Right atrium auricular region (tissue), 2 donors: ENCODE data around the gene CAPN15. TPM values are rescaled to one million over a fixed set of nuclear protein-coding genes. Genes with fewer than 3 reads are reported as not detected.

ENCODE experiments used
- DNase-seq: peaks from one replicate; pipeline ENCODE4 v3.0.0-alpha.2; 2019; ENCODE audit warnings: low spot score
- H3K27ac ChIP-seq, 2 donors: fragments of 200-600 bp; sonication (generic); 1 replicate in 1 of 2; 2 replicates in 1 of 2; pipeline ENCODE4 v1.5.1; 2016 to 2019
- H3K27me3 ChIP-seq, 2 donors: fragments of 200-600 bp; sonication (generic); one replicate each; pipeline versions ENCODE4 v1.5.1 to v1.6.0; 2017 to 2019
- H3K36me3 ChIP-seq: fragments of 200-600 bp; sonication (generic); one replicate; pipeline ENCODE4 v1.5.1; 2016
- H3K4me1 ChIP-seq, 2 donors: fragments of 200-600 bp; sonication (generic); one replicate each; pipeline versions ENCODE4 v1.5.1 to v1.6.0; 2017 to 2019
- H3K4me3 ChIP-seq, 2 donors: fragments of 200-600 bp; sonication (generic); 1 replicate in 1 of 2; 2 replicates in 1 of 2; pipeline ENCODE4 v1.5.1; 2017 to 2019; ENCODE audit warnings: mild to moderate bottlenecking in 1 of 2, moderate library complexity in 1 of 2
- H3K9me3 ChIP-seq, 2 donors: fragments of 200-600 bp; sonication (generic); one replicate each; pipeline ENCODE4 v1.5.1; 2019
- CTCF ChIP-seq, 2 donors: fragments of 200-600 bp; sonication (generic); IDR thresholded peaks; one replicate each; pipeline ENCODE4 v1.5.1; 2019; ENCODE audit warnings: antibody characterized with exemption in 2 of 2
- total RNA-seq, 2 donors: library from RNA; depleted of rRNA; stranded (reverse); fragments of >200 nt; gene quantifications; one replicate each; pipeline ENCODE4 v1.1.0, GENCODE V29; 2016

The CAPN15 gene
- total RNA-seq, 2 donors from 2014 or later = 18.5 to 28.1 TPM

- Histone ChIP-seq H3K4me1 (peaks cover 0 to 44% of the 10 kb centered on the region in 2 donors), H3K4me3 (peak overlapping the region in 1 of 2 donors; percentile 79), H3K9me3 (no peaks in the 10 kb centered on the region), H3K36me3 (peaks cover 6% of the 10 kb centered on the region), H3K27ac (peak overlapping the region; percentile 96 to 98), H3K27me3 (no peaks in the 10 kb centered on the region)
- no peak for TF ChIP-seq CTCF (IDR thresholded peaks at IDR 0.05)
- no peak for DNase-seq
Observed at GRCh38 chr16:525520-526180, 1.9 kb upstream of the CAPN15 start.

- H3K4me1 ChIP-seq = peaks cover 0 to 46% of the 10 kb centered on the region in 2 donors
Observed at GRCh38 chr16:526181-527014, 1.1 kb upstream of the CAPN15 start.

GRCh38 chr16:528111-529011, 849 bp downstream of the CAPN15 start:
- no peaks in the 10 kb centered on the region for H3K27me3 ChIP-seq
- H3K4me1 ChIP-seq = peaks cover 0 to 49% of the 10 kb centered on the region in 2 donors
- H3K27ac ChIP-seq = peak overlapping the region; percentile 63 to 71
- TF ChIP-seq CTCF (IDR thresholded peaks at IDR 0.05) = no peak
- DNase-seq = peak; percentile 67
- no peaks in the 10 kb centered on the region for H3K9me3 ChIP-seq
- peak overlapping the region; percentile 60 to 79 for H3K4me3 ChIP-seq
- no peaks in the 10 kb centered on the region for H3K36me3 ChIP-seq

More at GRCh38 chr16:526181-527014, 1.1 kb upstream of the CAPN15 start:
- TF ChIP-seq CTCF (IDR thresholded peaks at IDR 0.05) = no peak
- H3K9me3 ChIP-seq = no peaks in the 10 kb centered on the region
- H3K27me3 ChIP-seq = no peaks in the 10 kb centered on the region
- H3K36me3 ChIP-seq = no peaks in the 10 kb centered on the region
- DNase-seq = peak; percentile 70
- peak overlapping the region; percentile 60 to 79 for H3K4me3 ChIP-seq
- H3K27ac ChIP-seq = peak overlapping the region; percentile 96 to 98

- peak overlapping the region; percentile 63 to 71 for H3K27ac ChIP-seq
- peak overlapping the region; percentile 60 to 79 for H3K4me3 ChIP-seq
- DNase-seq = no peak
- H3K9me3 ChIP-seq = no peaks in the 10 kb centered on the region
- peaks cover 0 to 55% of the 10 kb centered on the region in 2 donors for H3K4me1 ChIP-seq
- no peaks in the 10 kb centered on the region for H3K36me3 ChIP-seq
- no peaks in the 10 kb centered on the region for H3K27me3 ChIP-seq
- no peak for TF ChIP-seq CTCF (IDR thresholded peaks at IDR 0.05)
Observed at GRCh38 chr16:529012-529575, 1.6 kb downstream of the CAPN15 start.

- TF ChIP-seq CTCF (IDR thresholded peaks at IDR 0.05) = no peak
- H3K27ac ChIP-seq = no peak overlapping the region
- no peaks in the 10 kb centered on the region for H3K27me3 ChIP-seq
- H3K4me1 ChIP-seq = peaks cover 0 to 54% of the 10 kb centered on the region in 2 donors
- DNase-seq = no peak
- H3K4me3 ChIP-seq = no peak overlapping the region
- no peaks in the 10 kb centered on the region for H3K36me3 ChIP-seq
- H3K9me3 ChIP-seq = no peaks in the 10 kb centered on the region
Observed at GRCh38 chr16:530111-530817, 2.8 kb downstream of the CAPN15 start.
